Superior temporal gyrus (tissue), 1 donor: ENCODE measurements around the gene MPO.

Source experiments
- DNase-seq: peaks from one replicate; pipeline ENCODE4 v3.0.0-alpha.2; 2016; ENCODE audit errors: extremely low spot score

Gene MPO, protein sequence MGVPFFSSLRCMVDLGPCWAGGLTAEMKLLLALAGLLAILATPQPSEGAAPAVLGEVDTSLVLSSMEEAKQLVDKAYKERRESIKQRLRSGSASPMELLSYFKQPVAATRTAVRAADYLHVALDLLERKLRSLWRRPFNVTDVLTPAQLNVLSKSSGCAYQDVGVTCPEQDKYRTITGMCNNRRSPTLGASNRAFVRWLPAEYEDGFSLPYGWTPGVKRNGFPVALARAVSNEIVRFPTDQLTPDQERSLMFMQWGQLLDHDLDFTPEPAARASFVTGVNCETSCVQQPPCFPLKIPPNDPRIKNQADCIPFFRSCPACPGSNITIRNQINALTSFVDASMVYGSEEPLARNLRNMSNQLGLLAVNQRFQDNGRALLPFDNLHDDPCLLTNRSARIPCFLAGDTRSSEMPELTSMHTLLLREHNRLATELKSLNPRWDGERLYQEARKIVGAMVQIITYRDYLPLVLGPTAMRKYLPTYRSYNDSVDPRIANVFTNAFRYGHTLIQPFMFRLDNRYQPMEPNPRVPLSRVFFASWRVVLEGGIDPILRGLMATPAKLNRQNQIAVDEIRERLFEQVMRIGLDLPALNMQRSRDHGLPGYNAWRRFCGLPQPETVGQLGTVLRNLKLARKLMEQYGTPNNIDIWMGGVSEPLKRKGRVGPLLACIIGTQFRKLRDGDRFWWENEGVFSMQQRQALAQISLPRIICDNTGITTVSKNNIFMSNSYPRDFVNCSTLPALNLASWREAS

GRCh38 chr17:58280480-58281217 lies at the start of gene MPO:
Gene MPO, minus strand, starts transcription at chr17:58280935. Its CDS starts 177 bp downstream, at chr17:58280758.
- no peak for DNase-seq

GRCh38 chr17:58329810-58330537 lies 49.2 kb upstream of the MPO start:
- DNase-seq, result no peak

DNA sequence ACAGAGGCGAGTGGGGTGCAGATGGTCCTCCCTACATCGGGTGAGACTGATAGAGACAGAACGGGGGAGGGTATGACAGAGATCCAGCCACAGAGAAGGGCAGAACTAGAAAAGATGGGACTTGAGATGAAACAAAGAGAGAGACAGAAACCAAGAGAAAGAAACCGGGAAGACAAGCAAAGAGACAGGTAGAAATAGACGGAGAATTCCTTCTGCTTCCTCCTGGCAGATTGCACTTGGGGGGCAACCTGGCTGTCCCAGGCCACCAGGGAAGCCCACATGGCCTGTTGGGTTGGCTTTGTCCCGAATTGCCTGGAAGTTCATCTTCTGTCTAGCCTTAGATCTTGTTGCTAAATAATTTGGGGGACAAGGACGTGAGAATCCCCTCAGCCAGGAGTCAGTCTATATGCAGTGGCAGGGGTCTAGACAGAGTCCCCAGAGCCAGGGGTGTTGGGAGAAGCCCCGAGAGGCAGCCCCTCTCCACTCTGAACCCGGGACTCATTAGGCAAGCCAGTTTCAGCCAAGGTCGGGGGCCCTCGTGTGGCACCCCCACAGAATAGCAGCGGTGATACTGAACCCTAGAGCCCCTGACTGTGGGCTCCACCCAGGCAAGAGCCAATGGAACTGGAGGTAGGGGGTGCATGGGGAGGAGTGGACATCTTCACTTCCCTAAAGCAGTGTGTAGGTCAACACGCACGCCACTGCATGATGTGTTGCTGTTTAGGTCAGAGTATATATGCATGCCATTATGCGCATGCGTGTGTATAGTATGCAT lies 48.5 kb upstream of the MPO start:
- peak; percentile 50 for DNase-seq

DNA sequence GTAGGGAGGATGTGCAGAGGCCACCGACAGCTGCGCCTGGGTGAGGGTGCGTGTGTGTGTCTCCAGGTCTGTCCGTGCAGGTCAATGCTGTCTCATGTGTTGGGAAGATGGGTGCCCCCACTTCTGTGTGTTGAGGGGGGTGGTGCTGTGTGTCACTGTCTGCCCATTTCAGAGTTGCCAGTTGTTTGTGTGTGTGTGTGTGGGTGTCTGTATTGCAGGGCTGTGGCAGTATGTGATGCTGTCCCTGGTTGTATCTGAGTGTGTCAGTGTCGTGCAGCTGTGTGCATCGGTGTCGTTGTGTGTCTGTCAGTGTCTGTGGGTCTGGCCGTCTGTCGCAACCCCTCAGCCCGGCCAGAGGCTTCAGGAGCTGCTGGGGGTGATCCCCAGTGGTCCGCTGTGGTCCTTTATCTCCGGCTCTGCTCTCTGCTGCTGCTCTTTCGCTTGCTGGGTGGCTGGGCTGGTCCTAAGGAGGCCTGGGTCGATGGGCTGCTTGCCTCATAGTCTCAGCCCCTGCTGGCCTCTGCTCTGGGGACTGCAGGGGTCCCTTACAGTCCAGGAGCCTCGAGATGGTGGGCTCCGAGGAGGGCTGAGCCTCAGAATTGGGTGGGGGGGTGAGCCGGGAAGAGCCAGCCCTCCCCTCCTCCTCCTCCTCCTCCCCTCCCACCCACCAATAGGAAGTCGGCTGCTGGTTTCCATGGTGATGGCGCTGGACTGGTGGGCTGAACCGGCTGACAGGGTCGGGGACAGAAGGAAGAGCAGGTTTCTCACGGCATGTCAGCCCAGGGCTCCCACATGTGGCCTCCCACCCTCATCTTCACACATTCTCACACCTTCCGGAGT lies 47.7 kb upstream of the MPO start, which contains the start of gene TSPOAP1:
Gene TSPOAP1 (minus strand): TSS at position 601 of the 840 bp plus-strand sequence. CDS start 875 bp downstream, outside the sequence.
- DNase-seq, result peak; percentile 48

- no peak for DNase-seq
These were observed 46.8 kb upstream of the MPO start for GRCh38 chr17:58327363-58328194.

DNA sequence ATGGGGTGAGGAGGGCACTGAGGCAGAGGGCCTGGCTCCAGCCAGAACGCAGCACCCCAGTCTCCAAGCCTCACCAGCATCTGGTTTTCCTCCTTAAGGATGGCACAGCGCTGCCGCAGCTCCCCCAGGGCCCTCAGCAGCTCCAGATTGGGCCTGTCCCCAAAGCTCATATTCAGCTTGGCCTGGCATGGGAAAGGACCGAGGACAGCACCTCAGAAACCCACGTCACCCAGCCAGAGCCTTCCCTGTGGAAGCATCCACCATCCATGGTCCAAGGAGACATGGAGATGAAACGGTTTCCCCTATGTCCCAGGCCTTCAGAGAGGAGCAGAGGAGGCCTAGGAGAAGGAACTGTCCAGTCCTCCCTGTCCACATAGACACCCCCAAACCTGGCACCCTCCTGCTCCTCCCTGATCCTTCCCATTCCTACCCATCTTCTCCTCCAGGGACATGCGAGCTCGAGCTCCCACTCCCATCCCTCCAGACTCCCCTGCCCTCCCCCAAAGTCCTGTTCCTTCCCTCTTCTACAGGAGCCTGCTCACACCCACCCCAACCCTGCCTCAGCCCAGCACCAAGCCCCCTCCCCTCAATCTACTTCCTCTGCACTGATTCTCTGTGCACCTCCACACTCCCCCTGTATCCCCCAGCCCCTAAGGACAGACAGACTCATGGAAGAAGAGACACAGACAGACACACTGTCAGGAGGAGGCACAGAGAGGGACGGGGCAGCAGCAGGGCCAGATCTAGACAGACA lies 46.1 kb upstream of the MPO start:
- no peak for DNase-seq

DNA sequence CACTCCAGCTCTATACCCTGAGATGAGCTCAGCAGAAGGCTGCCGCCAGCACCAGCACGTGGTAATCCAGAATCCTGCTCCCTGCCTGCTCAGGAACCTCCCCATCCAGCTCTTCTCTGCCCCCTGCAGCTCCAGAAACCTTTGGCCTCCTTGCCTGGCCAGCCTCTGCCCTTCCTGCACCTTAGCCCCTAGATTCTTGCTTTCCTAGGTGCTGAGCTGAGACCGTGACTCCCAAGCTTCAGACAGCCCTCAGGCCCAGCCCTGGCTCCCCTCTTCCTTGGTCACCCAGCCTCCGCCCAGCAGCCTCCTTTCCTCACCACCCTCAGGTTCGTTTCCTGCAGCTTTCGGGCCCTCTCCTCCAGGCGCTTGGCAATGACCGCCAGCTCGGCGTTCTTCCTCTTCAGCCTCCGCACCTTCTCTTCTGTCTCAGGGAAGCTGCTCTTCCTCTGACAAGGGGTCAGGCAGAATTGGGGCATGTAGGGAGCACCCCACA lies 45.3 kb upstream of the MPO start:
- no peak for DNase-seq

GRCh38 chr17:58325289-58325726 lies 44.6 kb upstream of the MPO start:
- DNase-seq, result no peak

GRCh38 chr17:58324409-58325288 lies 43.9 kb upstream of the MPO start:
- DNase-seq, result no peak

- no peak for DNase-seq
These were observed 43.3 kb upstream of the MPO start for GRCh38 chr17:58324056-58324408.

DNA sequence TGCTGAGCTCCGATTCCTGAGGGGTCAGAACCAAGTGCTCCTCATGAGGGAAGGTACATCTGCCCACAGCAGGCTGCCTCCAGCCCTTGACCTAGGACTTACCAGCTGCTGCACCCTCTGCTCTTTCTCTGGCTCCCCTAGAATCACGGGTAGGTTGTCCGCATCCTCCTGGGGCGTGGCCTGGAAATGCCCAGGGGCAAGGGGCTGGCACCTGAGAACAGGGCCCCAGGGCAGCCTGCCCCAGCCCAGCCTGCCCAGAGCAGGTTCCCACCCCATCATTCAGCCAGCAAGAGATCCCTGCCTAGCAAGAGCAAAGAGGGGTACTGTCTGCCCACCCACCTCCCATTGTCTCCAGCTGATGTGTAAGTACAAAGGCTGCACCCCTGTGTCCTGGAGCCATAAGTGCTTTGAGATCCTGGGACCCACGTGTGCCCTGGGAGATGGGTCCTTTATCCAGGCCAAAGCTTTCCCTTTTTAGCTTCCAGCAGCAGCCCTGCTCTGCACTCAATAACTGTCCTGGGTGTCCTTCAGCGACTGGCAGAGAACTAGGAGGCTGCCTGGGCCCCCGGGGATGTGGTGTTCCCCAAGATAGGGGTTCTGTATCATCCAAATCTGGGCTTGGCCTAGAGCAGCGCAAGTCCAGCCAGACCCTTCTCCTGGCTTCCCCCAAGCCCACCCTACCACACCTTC lies 42.8 kb upstream of the MPO start:
- DNase-seq, result no peak

DNA sequence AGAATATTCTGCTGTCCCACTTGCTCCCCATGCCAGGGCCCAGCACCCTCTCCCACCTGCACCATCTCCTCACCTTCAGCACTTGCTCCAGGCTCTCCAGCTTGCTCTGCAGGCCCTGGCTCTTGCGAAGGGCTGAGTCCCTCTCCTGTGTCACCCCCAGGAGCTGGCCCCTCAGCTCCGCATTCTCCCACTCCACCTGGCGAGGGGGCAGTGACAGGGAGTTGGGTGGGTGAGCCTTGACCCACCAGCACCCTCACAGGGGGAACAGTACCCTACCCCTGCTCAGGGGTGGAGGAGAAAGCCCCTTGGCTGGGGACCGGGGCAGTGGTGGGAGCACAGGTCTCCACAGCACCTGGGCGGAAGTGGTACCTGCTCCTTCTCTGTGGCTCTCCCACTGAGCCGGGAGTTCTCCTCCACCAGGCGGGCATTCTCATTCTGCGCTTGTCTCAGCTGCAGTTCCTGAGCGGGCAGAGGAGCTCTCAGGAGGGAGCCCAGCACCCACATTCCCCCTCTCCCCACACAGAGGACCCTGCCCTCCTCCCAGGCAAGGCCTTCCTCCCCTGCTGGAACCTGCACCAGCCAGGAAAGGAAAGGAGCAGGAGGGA lies 41.9 kb upstream of the MPO start:
- no peak for DNase-seq

GRCh38 chr17:58321571-58322525 lies 41.1 kb upstream of the MPO start:
- DNase-seq, result no peak

DNA sequence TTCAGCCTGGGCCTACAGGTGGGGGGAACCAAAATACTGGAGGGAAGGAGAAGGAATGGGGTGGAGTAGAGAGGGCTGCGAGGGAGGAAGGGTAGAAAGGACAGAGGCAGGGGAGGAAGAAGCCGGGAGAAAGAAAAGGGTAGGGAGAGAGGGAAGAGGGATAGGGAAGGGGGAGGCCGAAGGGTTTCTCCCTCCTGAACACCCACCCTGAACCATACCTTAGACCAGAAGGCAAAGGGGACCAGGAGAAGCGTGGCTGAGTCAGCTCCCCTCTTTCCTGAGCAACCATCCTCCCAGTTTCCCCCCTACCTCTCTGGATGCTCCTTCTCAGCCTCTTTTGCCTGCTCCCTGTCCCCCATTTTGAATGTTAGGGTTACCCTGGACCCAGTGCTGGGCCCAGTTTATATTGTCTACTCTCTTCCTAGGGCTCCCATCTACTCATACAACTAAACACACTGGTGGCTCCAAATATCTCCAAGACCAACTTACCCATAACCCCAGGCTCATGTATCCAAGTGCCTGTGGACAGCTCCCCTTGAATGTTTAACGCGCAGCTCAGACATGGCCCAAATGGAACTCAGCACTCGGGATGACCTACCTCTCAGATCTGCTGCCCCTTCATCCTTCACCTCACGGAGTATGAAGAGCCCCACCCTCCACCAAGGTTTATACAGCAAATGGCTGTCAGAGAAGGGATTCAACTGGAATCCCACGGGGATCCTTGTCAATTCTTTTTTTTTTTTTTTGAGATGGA lies 40.0 kb upstream of the MPO start:
- DNase-seq, result no peak
